GM23338 (cell line): Measurements from ENCODE around the gene ADCY7. TPM values are rescaled to one million over a fixed set of nuclear protein-coding genes. Genes with fewer than 3 reads are reported as not detected.

Experiments
- ATAC-seq: fragments of 200-7000 bp; cut with Tn5 transposase; 3 replicates; pipeline ENCODE4 v1.9.1; 2020
- DNase-seq: peaks from one replicate; pipeline ENCODE4 v3.0.0-alpha.2; 2015; ENCODE audit warnings: low spot score
- H2AFZ ChIP-seq: fragments of 200-600 bp; sonication (generic); 2 replicates; pipeline ENCODE4 v1.8.0; 2016; ENCODE audit warnings: antibody characterized with exemption, mild to moderate bottlenecking, moderate library complexity
- H3F3A ChIP-seq: fragments of 200-600 bp; sonication (generic); replicated peaks from 2 replicates; pipeline ENCODE4 v1.8.0; 2017; ENCODE audit warnings: antibody characterized with exemption, mixed run types, low read depth
- H3K27ac ChIP-seq: fragments of 200-600 bp; sonication (generic); 2 replicates; pipeline ENCODE4 v1.6.1; 2016; ENCODE audit warnings: low read depth
- H3K27me3 ChIP-seq: fragments of 200-600 bp; sonication (generic); 2 replicates; pipeline ENCODE4 v1.8.0; 2016; ENCODE audit warnings: mild to moderate bottlenecking, mixed run types, moderate library complexity; ENCODE audit not compliant: insufficient read depth
- H3K36me3 ChIP-seq: fragments of 200-600 bp; sonication (generic); 2 replicates; pipeline ENCODE4 v1.8.0; 2016; ENCODE audit warnings: mild to moderate bottlenecking; ENCODE audit not compliant: insufficient read depth
- H3K4me1 ChIP-seq: fragments of 200-600 bp; sonication (generic); 2 replicates; pipeline ENCODE4 v1.8.0; 2016; ENCODE audit warnings: mild to moderate bottlenecking, moderate library complexity; ENCODE audit not compliant: insufficient read depth
- H3K4me2 ChIP-seq: fragments of 200-600 bp; sonication (generic); 2 replicates; pipeline ENCODE4 v1.7.1; 2017; ENCODE audit warnings: mixed run types
- H3K4me3 ChIP-seq: fragments of 200-600 bp; sonication (generic); 2 replicates; pipeline ENCODE4 v1.6.1; 2016; ENCODE audit warnings: mixed run types
- H3K79me2 ChIP-seq: fragments of 200-600 bp; sonication (generic); replicated peaks from 2 replicates; pipeline ENCODE4 v1.8.0; 2017; ENCODE audit warnings: mild to moderate bottlenecking; ENCODE audit not compliant: insufficient read depth
- H3K9me2 ChIP-seq: fragments of 200-600 bp; sonication (generic); 2 replicates; pipeline ENCODE4 v1.8.0; 2017; ENCODE audit not compliant: insufficient read depth
- H4K20me1 ChIP-seq: fragments of 200-600 bp; sonication (generic); replicated peaks from 2 replicates; pipeline ENCODE4 v1.8.0; 2017; ENCODE audit warnings: mild to moderate bottlenecking; ENCODE audit not compliant: insufficient read depth
- H3K27ac Mint-ChIP-seq: 2 replicates; pipeline ENCODE4 v1.8.0; 2020; ENCODE audit warnings: inconsistent platforms, mild to moderate bottlenecking, moderate library complexity, mixed read lengths
- H3K27me3 Mint-ChIP-seq: 3 replicates; pipeline ENCODE4 v1.8.0; 2022; ENCODE audit warnings: low read depth, mild to moderate bottlenecking, moderate library complexity, mixed read lengths, inconsistent platforms; ENCODE audit not compliant: insufficient read depth, poor library complexity
- H3K36me3 Mint-ChIP-seq: 3 replicates; pipeline ENCODE4 v1.8.0; 2021; ENCODE audit warnings: low read depth, mild to moderate bottlenecking, inconsistent platforms, moderate library complexity, mixed read lengths
- H3K4me1 Mint-ChIP-seq: 3 replicates; pipeline ENCODE4 v1.8.0; 2020; ENCODE audit warnings: mild to moderate bottlenecking, inconsistent platforms, mixed read lengths
- H3K4me3 Mint-ChIP-seq: 3 replicates; pipeline ENCODE4 v1.8.0; 2021; ENCODE audit warnings: moderate library complexity, mild to moderate bottlenecking, inconsistent platforms, mixed read lengths
- H3K9me3 Mint-ChIP-seq: 3 replicates; pipeline ENCODE4 v1.8.0; 2020; ENCODE audit warnings: moderate library complexity, mild to moderate bottlenecking, inconsistent platforms, mixed read lengths
- CREB1 ChIP-seq: fragments of 250-450 bp; sonication (Bioruptor Pico); IDR thresholded peaks from 2 replicates; pipeline ENCODE4 v1.5.0; 2020; ENCODE audit warnings: low read depth, mild to moderate bottlenecking, moderate library complexity
- CTCF ChIP-seq, 2 experiments: fragments of 200-600 bp in 1 of 2; sonication (generic) in 1 of 2; conservative IDR thresholded peaks; 2 replicates each; pipeline versions ENCODE4 v1.5.1 to v1.6.1; 2016 to 2017; ENCODE audit warnings: antibody characterized with exemption in 2 of 2, low read depth in 2 of 2, mild to moderate bottlenecking in 2 of 2, moderate library complexity in 1 of 2
- ETS1 ChIP-seq: IDR thresholded peaks from 2 replicates; pipeline ENCODE4 v1.6.1; 2016; ENCODE audit warnings: antibody characterized with exemption
- EZH2 ChIP-seq: fragments of 200-600 bp; sonication (generic); IDR thresholded peaks from one replicate; pipeline ENCODE4 v1.8.0; 2017; ENCODE audit warnings: antibody characterized with exemption, mild to moderate bottlenecking, low read depth; ENCODE audit not compliant: unreplicated experiment
- EZH2phosphoT487 ChIP-seq: fragments of 200-600 bp; sonication (generic); IDR thresholded peaks from one replicate; pipeline ENCODE4 v1.8.1; 2018; ENCODE audit warnings: antibody characterized with exemption; ENCODE audit not compliant: unreplicated experiment
- JUNB ChIP-seq: IDR thresholded peaks from one replicate; pipeline ENCODE4 v1.6.1; 2016; ENCODE audit warnings: antibody characterized with exemption; ENCODE audit not compliant: unreplicated experiment
- NANOG ChIP-seq: IDR thresholded peaks from 2 replicates; pipeline ENCODE4 v1.6.1; 2016; ENCODE audit warnings: antibody characterized with exemption, borderline replicate concordance
- POLR2AphosphoS5 ChIP-seq: IDR thresholded peaks from 2 replicates; pipeline ENCODE4 v1.6.1; 2016; ENCODE audit warnings: antibody characterized with exemption, low read depth
- REST ChIP-seq: IDR thresholded peaks from one replicate; pipeline ENCODE4 v1.6.1; 2018; ENCODE audit warnings: antibody characterized with exemption; ENCODE audit not compliant: unreplicated experiment
- STAT1 ChIP-seq: IDR thresholded peaks from one replicate; pipeline ENCODE4 v1.6.1; 2016; ENCODE audit warnings: antibody characterized with exemption; ENCODE audit not compliant: unreplicated experiment
- ZNF114 ChIP-seq: fragments of 250-450 bp; sonication (Bioruptor Pico); IDR thresholded peaks from 2 replicates; pipeline ENCODE4 v1.5.0; 2020; ENCODE audit warnings: mild to moderate bottlenecking, moderate library complexity
- ZNF331 ChIP-seq: fragments of 250-450 bp; sonication (Bioruptor Pico); IDR thresholded peaks from 2 replicates; pipeline ENCODE4 v1.5.0; 2020; ENCODE audit warnings: low read depth, mild to moderate bottlenecking, moderate library complexity
- ZNF462 ChIP-seq: fragments of 250-450 bp; sonication (Bioruptor Pico); IDR thresholded peaks from 2 replicates; pipeline ENCODE4 v1.5.0; 2020; ENCODE audit warnings: mild to moderate bottlenecking, moderate library complexity
- polyA plus RNA-seq: library from polyadenylated mRNA; unstranded; fragments of >200 nt; fragmentation: Nextera tagmentation; extraction: Ambion mirVana; gene quantifications from 2 replicates; pipeline ENCODE4 v1.2.1, GENCODE V29; 2016
- total RNA-seq: library from RNA; depleted of rRNA; stranded (reverse); fragments of >200 nt; shearing (Covaris generic); gene quantifications from 2 replicates; pipeline ENCODE4 v1.2.3, GENCODE V29; 2014

ADCY7 gene
- total and polyA plus RNA-seq, 2 experiments from 2014 or later = 2.4 to 10.5 TPM

GRCh38 chr16:50316102-50316847 lies 49.9 kb downstream of the ADCY7 start:
- H3K4me2 ChIP-seq = no peak overlapping the region
- H3K9me3 Mint-ChIP-seq = no peaks in the 10 kb centered on the region
- ATAC-seq = no peak

More at GRCh38 chr16:50316102-50316847, 49.9 kb downstream of the ADCY7 start:
- Mint-ChIP-seq H3K27me3 (peaks cover 10% of the 10 kb centered on the region), H3K27ac (no peak overlapping the region; the same call in 1 of the 2 replicates), H3K4me3 (no peak overlapping the region), H3K36me3 (peaks cover 50% of the 10 kb centered on the region), H3K4me1 (no peaks in the 10 kb centered on the region)
- H2AFZ ChIP-seq = no peak overlapping the region
- peaks cover 42% of the 10 kb centered on the region for H3K36me3 ChIP-seq
- TF ChIP-seq ETS1 (no peak), CTCF (conservative IDR thresholded peaks at IDR 0.05; ENCODE audit: low read depth in 2 of 2) (no peak), ZNF331 (CRISPR knock-in tag) (no peak), ZNF462 (CRISPR knock-in tag) (no peak), REST (no peak), JUNB (no peak), CREB1 (no peak), ZNF114 (CRISPR knock-in tag) (no peak), EZH2 (no peak), EZH2phosphoT487 (no peak), POLR2AphosphoS5 (no peak), STAT1 (no peak), NANOG (no peak)
- H3K4me3 ChIP-seq = no peak overlapping the region
- H3K79me2 ChIP-seq = no peaks in the 10 kb centered on the region
- H3K9me2 ChIP-seq = no peaks in the 10 kb centered on the region
- H3F3A ChIP-seq = no peaks in the 10 kb centered on the region
- H3K27ac ChIP-seq = no peak overlapping the region
- 0 out of 2 replicates have a peak, but pooled peaks cover 4% of the 10 kb centered on the region for H4K20me1 ChIP-seq
- no peak for DNase-seq
- H3K4me1 ChIP-seq = no peaks in the 10 kb centered on the region
- H3K27me3 ChIP-seq = no peaks in the 10 kb centered on the region
